GM18520 (cell line): ENCODE results near the gene ATL3.
A peak's percentile ranks its signal among the peaks of the same experiment; 100 is the strongest.
"Not testable (repeated sequence)": the region's sequence is repeated elsewhere in the genome, so short reads cannot be mapped to it uniquely, and the experiment has no call there.

ENCODE experiments used
- ATAC-seq: cut with Tn5 transposase; IDR thresholded peaks from one replicate; pipeline ENCODE4 v1.9.1; 2021; ENCODE audit not compliant: unreplicated experiment

The ATL3 gene, protein sequence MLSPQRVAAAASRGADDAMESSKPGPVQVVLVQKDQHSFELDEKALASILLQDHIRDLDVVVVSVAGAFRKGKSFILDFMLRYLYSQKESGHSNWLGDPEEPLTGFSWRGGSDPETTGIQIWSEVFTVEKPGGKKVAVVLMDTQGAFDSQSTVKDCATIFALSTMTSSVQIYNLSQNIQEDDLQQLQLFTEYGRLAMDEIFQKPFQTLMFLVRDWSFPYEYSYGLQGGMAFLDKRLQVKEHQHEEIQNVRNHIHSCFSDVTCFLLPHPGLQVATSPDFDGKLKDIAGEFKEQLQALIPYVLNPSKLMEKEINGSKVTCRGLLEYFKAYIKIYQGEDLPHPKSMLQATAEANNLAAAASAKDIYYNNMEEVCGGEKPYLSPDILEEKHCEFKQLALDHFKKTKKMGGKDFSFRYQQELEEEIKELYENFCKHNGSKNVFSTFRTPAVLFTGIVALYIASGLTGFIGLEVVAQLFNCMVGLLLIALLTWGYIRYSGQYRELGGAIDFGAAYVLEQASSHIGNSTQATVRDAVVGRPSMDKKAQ

DNA sequence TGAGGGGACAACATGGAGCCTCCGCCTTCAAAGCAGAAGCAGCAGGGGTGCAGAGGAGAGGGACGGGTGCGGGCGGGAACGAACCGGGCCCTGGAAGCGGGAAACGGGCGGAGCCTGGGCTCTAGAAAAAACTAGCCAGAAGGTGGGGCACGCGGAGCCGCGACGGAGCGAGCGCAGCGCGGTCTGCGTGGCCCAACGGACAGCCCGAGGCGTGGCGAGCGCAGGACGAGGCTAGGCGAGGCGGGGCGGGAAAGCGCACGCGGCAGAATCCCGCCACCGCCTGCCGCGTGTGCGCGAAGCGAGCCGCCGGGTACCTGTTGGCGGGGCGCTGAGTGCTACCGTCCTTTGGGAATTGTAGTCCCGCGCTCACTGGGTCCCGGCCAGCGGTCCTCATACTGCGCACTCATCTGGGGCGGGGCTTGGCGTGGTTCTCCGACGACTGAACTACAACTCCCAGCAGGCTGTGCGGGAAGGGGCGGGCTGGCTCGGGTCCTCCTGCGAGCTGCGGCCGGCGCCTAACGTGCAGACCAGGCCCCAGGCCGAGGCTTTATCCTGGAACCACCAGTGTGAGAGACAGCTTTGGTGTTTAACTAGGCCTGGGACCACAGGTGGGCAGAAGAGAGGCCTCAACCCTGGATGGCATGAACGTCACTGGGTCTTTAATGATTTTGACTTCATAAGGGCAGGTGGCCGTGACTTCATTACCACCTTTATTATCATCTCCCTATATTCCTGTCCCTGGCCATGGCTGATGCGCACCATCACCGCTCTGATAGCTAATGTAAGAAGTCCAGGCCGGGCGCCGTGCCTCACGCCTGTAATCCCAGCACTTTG is at the start of gene ATL3:
TSS of gene ATL3 (minus strand) at position 55 of the 834 bp plus-strand sequence. CDS start at position 14, 41 bp downstream.
- peak; percentile 71 for ATAC-seq

DNA sequence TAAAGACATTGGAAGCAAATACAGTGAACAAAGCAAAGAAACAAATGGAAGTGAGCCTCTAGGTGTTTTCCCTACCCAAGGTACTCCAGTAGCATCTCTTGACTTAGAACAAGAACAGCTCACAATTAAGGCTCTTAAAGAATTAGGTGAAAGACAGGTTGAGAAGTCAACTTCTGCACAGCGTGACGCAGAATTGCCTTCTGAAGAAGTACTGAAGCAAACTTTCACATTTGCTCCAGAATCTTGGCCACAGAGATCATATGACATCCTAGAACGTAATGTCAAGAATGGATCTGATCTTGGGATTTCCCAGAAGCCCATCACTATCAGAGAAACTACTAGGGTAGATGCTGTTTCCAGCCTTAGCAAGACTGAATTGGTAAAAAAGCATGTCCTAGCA is 49.4 kb upstream of the ATL3 start:
- no peak for ATAC-seq

DNA sequence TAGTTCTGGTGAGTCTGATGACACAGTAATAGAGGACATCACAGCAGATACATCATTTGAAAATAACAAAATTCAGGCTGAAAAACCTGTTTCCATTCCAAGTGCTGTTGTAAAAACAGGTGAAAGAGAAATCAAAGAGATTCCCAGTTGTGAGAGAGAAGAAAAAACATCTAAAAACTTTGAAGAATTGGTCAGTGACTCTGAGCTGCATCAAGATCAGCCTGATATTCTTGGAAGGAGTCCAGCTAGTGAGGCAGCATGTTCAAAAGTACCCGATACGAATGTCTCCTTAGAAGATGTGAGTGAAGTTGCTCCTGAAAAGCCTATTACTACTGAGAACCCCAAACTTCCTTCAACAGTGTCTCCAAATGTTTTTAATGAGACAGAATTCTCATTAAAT is 48.8 kb upstream of the ATL3 start:
- ATAC-seq = no peak

DNA sequence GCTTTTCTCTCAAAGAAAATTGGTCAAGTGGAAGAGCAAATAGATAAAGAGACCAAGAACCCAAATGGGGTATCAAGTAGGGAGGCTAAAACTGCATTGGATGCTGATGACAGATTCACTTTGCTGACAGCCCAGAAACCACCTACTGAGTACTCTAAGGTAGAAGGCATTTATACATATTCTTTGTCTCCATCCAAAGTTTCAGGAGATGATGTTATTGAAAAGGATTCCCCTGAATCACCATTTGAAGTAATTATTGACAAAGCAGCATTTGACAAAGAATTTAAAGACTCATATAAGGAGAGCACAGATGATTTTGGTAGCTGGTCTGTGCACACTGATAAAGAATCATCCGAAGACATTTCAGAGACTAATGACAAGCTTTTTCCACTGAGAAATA is 47.8 kb upstream of the ATL3 start:
- no peak for ATAC-seq

DNA sequence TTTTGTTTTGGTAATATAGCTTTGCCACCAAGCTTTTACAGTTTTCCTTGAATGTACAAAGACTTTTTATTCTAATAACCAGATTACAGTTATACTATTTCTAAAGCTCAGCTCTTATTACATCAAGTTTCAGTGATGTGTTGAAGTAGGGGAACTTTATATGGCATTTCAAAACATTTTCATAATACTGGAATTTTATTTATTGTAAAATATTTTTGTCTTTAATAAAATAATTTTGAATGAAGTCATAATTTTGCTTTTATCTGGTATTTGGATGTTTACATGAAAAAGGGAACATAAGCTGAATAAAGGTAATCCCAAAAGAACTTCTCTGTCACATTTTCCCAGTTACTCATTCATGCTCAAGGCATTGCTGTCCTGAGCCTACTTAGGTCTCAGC is 44.9 kb upstream of the ATL3 start:
- no peak for ATAC-seq

DNA sequence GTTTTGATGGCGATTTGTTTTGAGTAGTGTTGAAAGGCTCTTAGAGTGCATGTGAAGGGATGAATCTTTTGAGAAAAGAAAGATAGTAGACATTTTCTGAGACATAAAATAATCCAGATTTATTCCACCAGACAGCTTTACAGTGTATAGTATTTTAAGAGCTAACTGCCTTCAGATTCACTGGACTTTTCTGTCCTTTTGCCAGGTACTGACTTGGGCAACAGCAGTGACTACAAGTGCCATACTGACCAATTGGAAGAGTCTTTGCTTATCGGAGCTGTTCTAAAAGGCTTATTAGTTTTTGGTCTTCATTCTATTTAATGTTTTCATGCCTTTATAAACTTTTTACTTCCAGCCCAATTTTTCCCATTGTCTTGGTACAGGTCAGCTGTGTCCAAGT is 42.6 kb upstream of the ATL3 start:
- ATAC-seq = no peak

DNA sequence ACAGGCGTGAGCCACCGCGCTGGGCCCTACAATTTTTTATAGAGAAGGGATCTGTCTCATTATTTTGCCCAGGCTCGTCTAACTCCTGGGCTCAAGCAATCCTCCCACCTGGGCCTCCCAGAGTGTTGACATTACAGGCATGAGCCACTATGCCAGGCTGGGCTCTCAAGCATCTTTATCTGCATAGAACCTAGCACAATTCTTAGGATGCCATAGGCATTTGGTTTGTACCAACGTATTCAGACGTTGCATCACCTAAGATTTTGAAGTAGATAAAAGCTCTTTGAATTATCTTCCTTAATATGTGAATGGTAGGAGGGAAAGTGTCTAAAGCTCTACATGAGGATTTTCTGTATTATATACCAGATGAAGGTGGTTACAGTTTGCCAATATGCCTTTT is 40.7 kb upstream of the ATL3 start:
- no peak for ATAC-seq

DNA sequence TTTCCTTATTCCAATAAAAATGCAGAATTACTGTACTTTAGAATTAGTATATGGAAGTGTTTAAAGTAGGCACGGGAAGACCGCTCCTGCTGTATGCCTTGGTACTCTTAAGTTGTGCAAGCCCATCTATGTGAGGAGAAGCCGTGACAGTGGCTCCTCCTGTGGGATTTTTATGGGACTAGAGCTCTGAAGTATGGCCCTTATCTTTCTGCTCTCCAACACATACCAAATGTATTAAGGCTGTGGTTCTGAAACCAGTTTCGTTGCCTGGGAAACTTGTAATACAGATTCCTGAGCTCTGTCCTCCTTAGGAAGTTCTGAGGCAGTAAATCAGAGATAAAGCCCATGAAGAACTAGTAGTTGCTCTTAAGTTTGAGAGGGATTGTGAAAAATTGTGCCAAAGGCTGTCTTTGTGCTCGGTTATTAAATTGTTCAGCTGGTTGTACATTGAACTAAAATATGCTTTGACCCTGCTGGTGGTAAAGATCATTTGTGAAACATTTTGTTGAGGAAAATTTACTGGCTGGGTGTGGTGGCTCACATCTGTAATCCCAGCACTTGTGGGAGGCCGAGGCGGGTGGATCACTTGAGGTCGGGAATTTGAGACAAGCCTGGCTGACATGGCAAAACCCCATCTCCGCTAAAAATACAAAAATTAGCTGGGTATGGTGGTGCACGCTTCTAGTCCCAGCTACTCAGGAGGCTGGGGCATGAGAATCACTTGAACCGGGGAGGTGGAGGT is 39.5 kb upstream of the ATL3 start:
- ATAC-seq = no peak

DNA sequence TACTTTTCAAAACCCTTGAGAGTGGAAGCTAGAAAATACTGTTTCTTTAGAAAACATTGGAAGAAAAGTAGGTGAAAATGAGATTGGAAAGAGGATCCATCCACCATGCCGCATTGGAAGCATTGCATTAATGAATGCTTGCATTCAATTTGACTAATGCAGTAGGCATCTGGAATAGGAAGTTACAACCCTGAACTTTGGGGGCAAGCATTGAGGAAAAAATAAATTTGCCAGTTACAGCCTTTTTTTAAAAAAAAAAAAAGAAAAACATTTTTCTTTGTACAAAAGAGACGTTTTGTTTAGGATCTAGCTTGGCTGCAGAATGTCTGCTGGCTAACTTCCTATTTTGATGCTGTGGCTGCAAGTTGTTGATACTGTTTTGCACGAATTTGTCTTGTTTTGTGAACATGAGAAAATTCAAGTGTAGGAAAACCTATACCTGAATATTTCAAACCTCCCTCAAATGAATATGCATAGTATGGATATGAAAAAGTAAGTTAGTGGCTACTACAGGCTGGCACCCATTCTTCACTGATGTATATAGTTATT is 38.2 kb upstream of the ATL3 start:
- no peak for ATAC-seq

DNA sequence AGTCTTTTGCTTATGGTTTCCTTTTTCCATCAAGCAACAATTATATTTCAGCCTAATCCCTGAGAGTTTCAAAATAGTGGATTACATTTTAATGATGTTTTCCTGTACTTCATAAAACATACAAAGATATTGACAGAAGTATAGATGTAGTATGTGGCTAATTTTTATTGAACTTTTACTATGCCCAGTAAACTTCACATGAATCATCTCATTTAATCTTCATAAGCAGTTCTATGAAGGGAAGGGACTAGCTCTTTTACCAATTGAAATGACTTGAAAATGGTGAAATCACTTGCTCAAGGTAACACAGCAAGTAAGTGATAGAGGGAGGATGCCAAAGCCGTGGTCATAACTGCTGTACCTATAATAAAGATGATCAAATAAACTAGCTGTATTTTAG is 37.6 kb upstream of the ATL3 start:
- ATAC-seq = no peak

DNA sequence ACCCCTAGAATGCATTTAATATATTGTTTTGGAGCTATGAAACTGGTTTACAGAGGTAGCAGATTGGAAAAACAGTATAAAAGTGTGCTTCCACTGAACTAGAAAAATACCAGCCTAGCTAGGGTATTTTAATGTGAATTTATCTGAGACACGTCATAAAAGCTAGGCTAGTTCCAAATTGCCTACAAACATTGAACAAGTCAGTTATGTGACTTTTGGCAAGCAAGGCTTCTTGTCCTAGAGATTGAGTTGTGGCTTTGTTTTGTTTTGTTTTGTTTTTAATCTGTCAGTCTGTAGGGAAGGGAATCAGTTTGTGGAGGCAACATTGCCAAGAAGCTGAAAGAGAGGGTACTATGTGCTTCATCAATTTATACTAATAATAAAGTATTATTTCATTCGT is 34.4 kb upstream of the ATL3 start:
- ATAC-seq = no peak

DNA sequence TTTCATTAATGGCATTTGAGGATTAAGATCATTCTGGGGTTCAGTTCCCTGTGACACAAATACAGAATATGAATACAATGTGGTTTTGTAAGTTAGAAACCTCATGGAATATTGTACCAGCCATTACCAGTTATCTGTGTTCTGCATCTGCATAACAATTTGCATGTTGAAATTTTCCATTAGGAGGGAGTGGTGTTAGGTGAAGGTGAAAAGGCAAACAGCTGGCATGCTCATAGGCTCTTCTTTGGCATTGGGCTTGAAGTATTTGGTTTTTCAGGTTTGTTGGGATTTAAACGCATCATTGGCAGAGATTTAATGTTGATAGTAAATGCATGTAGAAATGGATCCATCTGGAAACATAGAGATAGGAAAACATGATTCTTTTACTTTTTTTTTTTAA is 28.7 kb upstream of the ATL3 start:
- ATAC-seq = no peak

DNA sequence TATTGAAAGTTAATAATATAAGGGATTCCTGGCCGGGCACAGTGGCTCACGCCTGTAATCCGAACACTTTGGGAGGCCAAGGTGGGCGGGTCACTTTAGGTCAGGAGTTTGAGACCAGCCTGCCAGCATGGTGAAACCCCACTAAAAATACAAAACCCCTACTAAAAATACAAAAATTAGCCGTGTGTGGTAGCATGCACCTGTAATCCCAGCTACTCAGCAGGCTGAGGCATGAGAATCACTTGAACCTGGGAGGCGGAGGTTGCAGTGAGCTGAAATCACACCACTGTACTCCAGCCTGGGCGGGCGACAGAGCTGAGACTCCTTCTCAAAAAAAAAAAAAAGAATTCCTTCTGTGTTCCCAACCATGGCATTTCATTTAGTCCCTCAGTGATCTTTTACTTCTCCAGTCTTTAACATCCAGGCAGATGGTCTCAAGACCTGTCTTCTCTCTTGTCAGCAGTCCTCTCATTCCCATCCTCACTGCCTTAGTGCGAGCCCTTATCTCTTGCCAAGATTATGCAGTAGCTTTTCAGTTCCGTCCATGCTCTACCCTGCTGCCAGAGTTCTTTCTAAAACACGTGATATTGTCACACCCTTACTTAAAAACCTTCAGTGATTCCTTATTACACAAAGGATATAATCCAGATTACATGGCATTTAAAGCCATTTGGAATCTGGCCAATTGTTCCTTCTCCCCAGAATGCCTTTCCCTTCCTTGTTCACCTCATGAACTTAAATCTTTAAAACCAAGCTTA is 28.0 kb upstream of the ATL3 start:
- ATAC-seq = no peak

DNA sequence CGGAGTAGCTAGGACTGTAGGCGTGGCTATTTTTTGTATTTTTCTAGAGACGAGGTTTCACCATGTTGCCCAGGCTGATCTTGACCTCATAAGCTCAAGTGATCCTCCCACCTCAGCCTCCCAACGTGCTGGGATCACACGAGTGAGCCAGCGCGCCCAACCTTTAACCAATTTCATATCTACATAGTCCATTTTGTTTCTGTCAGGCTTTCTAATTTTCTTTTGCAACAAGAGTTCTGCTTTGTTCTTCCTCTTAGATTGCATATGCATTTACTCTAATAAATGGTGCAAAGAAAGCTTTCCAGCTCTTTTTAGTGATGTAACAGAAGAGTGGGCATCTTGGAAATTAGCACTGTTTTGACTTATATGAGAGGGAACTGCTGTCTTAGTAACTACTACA is 23.4 kb upstream of the ATL3 start:
- ATAC-seq = no peak

DNA sequence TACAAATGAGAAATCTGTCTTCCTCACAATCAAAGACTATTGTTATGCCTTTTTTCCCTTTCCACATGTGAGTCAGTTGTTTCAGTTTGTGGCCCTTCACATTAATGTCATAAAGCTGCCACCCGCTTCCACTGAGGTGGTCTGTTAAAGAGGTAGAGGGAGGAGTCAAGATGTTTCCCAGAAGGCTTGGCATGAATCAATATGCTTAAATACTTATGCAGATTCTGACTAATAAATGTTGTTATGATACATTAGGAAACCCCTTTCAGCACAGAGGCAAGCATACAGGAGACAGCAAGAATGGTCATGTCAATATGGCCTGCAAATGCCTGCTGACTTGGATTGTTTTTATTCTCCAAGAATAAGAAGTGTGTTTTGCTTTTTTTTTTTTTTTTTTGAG is 16.7 kb upstream of the ATL3 start:
- no peak for ATAC-seq

DNA sequence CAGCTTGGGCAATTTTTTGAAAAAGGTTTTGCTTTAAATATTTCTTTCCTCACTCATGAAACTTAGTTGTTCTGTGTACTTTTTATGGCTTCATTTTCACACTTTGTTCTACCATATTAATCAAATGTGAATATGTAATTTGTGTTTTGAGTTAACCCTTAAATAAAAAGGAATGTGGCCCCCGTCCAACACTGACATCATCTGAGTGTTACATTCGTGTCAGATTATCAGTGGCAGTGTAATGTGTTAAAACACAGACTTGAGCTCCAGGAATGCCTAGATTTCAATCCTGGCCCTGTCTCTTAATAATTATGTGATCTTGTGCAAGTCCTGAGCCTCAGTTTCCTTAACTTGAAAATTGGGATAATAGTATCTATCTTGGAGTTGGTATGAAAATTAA is 15.8 kb upstream of the ATL3 start:
- no peak for ATAC-seq

DNA sequence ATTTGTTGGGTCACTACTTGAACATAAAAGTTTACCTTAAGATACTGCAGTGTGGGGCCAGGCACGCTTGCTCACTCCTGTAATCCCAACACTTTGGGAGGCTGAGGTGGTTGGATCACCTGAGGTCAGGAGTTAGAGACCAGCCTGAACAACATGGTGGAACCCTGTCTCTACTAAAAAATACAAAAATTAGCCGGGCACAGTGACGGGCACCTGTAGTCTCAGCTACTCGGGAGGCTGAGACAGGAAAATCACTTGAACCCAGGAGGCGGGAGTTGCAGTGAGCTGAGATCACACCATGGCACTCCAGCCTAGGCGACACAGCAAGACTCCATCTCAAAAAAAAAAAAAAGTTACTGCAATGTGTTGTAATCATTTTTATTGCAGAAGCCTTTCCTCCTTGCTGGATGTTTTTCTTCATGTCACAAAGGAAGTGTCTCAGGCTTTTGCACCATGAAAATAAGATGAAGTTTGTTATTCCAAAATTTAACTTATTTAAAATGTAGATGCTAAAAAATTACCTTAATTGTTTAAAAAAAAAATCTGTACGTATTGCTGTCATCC is 14.1 kb upstream of the ATL3 start:
- not testable (repeated sequence) for ATAC-seq

DNA sequence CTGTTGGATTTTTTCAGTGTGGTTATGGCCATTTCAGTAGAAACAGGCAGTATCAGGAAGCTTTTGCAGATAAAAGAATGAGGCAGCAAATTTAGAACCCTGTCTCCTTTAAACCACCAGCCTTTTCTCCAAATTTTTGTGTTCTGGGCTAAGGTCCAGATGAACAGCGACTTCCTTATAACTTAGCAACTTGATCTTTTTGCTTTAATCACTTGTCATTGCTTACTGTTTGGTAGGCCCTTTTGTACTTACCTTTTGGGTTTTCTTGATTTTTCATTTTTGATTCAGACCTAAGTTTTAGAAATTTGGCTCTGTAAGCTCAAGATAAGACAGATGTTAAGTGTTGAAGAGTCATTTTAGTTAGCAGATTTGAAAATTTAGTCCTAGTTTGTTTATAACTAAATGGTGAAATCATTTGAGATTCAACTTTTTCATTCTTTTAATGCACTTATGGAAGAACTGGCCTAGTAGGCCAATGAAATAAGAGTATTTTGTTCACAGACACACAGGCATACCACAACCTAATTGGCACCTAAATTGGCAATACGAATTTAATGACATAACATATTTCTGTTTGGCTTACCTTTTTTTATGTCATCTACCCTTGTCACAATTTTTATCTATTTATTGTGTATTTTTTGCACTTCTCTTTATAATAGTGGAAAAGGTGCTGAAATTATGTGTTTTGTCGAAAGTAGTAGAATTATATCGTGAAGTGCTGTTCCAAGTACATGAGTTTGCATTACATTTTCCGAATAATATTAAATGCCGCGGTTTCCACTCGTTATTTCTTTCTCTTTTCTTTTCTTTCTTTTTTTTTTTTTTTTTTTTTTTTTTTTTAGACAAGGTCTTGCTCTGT is 12.2 kb upstream of the ATL3 start:
- no peak for ATAC-seq
